ENCODE measurements around the gene SPRY1. TPM values are rescaled to one million over a fixed set of nuclear protein-coding genes. Genes with fewer than 3 reads are reported as not detected.

SPRY1 gene
- total RNA-seq, 4 donors from 2014 or later: 32.8 to 72.2 (median 50.9) TPM

GRCh38 chr4:123386609-123387008, 10.0 kb upstream of the SPRY1 start:
- H3K27ac ChIP-seq: peak overlapping the region; percentile 51 to 74 (median 70)
- in situ Hi-C loops (cut with MboI; ENCODE audit: low sequenced_read_pairs in 4 of 4): loop anchor here in 3 of 4 donors (10.0 to 25.0 kb wide), 3 partner anchors 278 to 876 kb away; no protein-coding TSS in a partner anchor
- peak; percentile 99 for ATAC-seq

DNA sequence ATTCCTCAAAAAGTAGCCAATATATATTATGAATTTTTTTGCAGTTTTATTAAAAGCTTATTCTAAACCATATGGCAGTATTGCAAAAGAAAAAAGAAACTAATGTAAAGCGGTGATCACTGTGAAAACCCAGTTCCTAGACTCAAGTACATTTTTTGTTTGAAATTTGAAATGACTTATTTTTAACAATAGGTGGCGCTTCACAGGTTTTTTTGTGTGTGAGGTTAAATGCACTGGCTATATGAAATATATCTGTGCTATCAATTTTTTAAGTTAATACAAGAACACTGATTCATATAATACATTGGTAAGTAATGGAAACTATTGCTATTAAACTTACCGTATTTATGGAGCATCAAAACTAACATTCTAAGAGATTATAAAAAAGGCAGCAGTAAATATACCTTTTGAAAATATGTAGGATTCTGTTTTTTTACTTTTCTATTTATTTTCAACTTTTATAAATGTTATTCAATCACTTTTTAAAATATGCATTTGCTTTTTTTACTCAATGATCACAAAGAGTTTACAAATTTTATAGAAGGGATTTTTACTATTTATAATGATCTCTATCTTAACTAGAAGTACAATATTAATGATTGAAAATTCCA, 5.6 kb upstream of the SPRY1 start:
- in situ Hi-C loops (cut with MboI; ENCODE audit: low sequenced_read_pairs in 4 of 4) (loop anchor here (5.0 to 25.0 kb wide), 5 partner anchors 274 to 871 kb away; no protein-coding TSS in a partner anchor), intact Hi-C loops (cut with DNase I; ENCODE audit: low total_unique reads) (loop anchor here (5.0 to 10.0 kb wide), 3 partner anchors 39 to 634 kb away; no protein-coding TSS in a partner anchor)
- no peaks in the 10 kb centered on the region for H3K9me3 ChIP-seq
- no peak for DNase-seq
- H3K4me1 ChIP-seq: peaks cover 0 to 20% of the 10 kb centered on the region in 2 donors
- H3K27me3 ChIP-seq: no peaks in the 10 kb centered on the region
- ATAC-seq: no peak
- H3K36me3 ChIP-seq: no peaks in the 10 kb centered on the region
- no peak overlapping the region for H3K27ac ChIP-seq
- no peak for TF ChIP-seq POLR2A (IDR thresholded peaks at IDR 0.05)
- TF ChIP-seq, protein P1, sequence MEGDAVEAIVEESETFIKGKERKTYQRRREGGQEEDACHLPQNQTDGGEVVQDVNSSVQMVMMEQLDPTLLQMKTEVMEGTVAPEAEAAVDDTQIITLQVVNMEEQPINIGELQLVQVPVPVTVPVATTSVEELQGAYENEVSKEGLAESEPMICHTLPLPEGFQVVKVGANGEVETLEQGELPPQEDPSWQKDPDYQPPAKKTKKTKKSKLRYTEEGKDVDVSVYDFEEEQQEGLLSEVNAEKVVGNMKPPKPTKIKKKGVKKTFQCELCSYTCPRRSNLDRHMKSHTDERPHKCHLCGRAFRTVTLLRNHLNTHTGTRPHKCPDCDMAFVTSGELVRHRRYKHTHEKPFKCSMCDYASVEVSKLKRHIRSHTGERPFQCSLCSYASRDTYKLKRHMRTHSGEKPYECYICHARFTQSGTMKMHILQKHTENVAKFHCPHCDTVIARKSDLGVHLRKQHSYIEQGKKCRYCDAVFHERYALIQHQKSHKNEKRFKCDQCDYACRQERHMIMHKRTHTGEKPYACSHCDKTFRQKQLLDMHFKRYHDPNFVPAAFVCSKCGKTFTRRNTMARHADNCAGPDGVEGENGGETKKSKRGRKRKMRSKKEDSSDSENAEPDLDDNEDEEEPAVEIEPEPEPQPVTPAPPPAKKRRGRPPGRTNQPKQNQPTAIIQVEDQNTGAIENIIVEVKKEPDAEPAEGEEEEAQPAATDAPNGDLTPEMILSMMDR (IDR thresholded peaks at IDR 0.05 in 4 of 5, conservative IDR thresholded peaks at IDR 0.05 in 1 of 5): peak in 3 of 5 experiments; percentile 41 to 49 (median 47)
- no peak overlapping the region for H3K4me3 ChIP-seq

More at GRCh38 chr4:123386609-123387008, 10.0 kb upstream of the SPRY1 start:
- TF ChIP-seq, protein P1 (IDR thresholded peaks at IDR 0.05 in 4 of 5, conservative IDR thresholded peaks at IDR 0.05 in 1 of 5): no peak
- TF ChIP-seq POLR2A (IDR thresholded peaks at IDR 0.05): no peak
- H3K27me3 ChIP-seq: no peaks in the 10 kb centered on the region
- DNase-seq: peak in 1 of 2 donors; percentile 41
- intact Hi-C loops (cut with DNase I; ENCODE audit: low total_unique reads): no loop called here
- no peaks in the 10 kb centered on the region for H3K36me3 ChIP-seq
- no peak overlapping the region for H3K4me3 ChIP-seq
- H3K4me1 ChIP-seq: peaks cover 0 to 17% of the 10 kb centered on the region in 2 donors
- no peaks in the 10 kb centered on the region for H3K9me3 ChIP-seq

- DNase-seq: no peak
- TF ChIP-seq POLR2A (IDR thresholded peaks at IDR 0.05): no peak
- TF ChIP-seq, protein P1 (IDR thresholded peaks at IDR 0.05 in 4 of 5, conservative IDR thresholded peaks at IDR 0.05 in 1 of 5): no peak
- ATAC-seq: no peak
- Histone ChIP-seq H3K27ac (peak overlapping the region; percentile 34 to 97 (median 64)), H3K4me1 (peaks cover 0 to 8% of the 10 kb centered on the region in 2 donors), H3K4me3 (peak overlapping the region; percentile 29 to 39 (median 37)), H3K36me3 (no peaks in the 10 kb centered on the region), H3K9me3 (no peaks in the 10 kb centered on the region), H3K27me3 (no peaks in the 10 kb centered on the region)
- intact Hi-C loops (cut with DNase I; ENCODE audit: low total_unique reads): loop anchor here (5.0 to 10.0 kb wide), 3 partner anchors 41 to 631 kb away; no protein-coding TSS in a partner anchor
- in situ Hi-C loops (cut with MboI; ENCODE audit: low sequenced_read_pairs in 4 of 4): loop anchor here (5.0 to 25.0 kb wide), 5 partner anchors 271 to 869 kb away; no protein-coding TSS in a partner anchor
Measured at GRCh38 chr4:123393721-123394120, 2.9 kb upstream of the SPRY1 start.

DNA sequence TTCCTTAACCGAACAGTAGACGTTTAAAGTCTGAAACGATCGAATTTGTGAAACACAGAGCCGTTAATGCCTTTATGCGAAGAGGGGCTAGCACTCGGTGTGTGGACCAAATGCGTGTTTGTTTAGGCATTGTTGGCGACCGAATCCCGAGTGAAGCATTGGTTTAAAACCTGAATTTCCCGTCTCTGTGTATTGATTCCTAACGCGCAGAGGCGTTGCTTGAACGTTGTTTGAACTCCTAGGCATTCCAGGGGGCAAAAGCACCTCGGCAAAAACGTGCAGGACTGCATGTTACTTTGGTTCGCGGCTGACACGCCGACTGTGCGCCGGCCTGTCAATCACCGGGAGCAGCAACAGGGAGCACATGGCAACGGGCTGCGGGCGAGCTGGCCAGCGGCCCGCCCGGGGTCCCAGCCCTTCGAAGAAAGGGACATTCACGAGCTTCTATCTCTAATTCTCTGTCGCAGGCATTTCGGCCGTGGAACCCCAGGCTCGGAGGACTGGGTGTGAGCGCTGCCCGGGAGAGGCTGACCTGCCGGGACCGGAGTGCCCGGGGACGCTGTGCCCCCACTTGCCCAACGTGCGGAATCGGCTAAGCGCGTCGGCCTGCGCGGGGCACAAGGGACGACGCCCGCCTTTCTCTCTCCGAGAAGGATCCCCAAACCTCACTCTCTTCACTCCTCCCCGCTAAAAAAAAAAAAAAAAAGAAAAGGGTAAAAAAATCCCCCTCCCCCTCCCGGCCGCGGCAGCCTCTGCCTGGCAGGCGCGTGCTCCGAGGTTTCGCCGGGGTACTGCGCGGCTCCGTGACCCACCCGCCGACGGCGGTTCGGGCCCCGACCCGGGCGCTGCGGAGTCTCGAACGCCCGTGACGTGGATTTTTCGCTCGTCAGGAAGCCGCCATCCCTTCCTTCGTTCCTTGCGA, 810 bp downstream of the SPRY1 start:
- H3K9me3 ChIP-seq: no peaks in the 10 kb centered on the region
- peaks cover 12 to 19% of the 10 kb centered on the region in 2 donors for H3K4me1 ChIP-seq
- peaks cover 0 to 6% of the 10 kb centered on the region in 2 donors for H3K36me3 ChIP-seq
- no peaks in the 10 kb centered on the region for H3K27me3 ChIP-seq
- DNase-seq (peak; percentile 58 to 70), ATAC-seq (peak; percentile 40 to 50)
- H3K4me3 ChIP-seq: peak overlapping the region; percentile 82 to 94 (median 88)
- peak overlapping the region; percentile 91 to 98 (median 96) for H3K27ac ChIP-seq
- peak in 1 of 2 donors; percentile 14 for TF ChIP-seq POLR2A (IDR thresholded peaks at IDR 0.05)
- TF ChIP-seq, protein P1 (IDR thresholded peaks at IDR 0.05 in 4 of 5, conservative IDR thresholded peaks at IDR 0.05 in 1 of 5): no peak
- intact Hi-C loops (cut with DNase I; ENCODE audit: low total_unique reads): loop anchor here (2.0 to 10.0 kb wide), 9 partner anchors 100 to 715 kb away; no protein-coding TSS in a partner anchor
- in situ Hi-C loops (cut with MboI; ENCODE audit: low sequenced_read_pairs in 4 of 4): loop anchor here (10.0 to 25.0 kb wide), 4 partner anchors 267 to 865 kb away; no protein-coding TSS in a partner anchor
